GM18951 (cell line): ENCODE measurements around the gene ARSA.
A peak's percentile ranks its signal among the peaks of the same experiment; 100 is the strongest.

Source experiments
- POLR2A ChIP-seq: IDR thresholded peaks from 4 replicates; pipeline ENCODE4 v1.6.1; 2011; ENCODE audit warnings: mild to moderate bottlenecking; ENCODE audit not compliant: insufficient read length, insufficient read depth; ENCODE audit errors: extremely low read depth
- in situ Hi-C: fragments of 300-500 bp; cut with MboI; formaldehyde crosslinking; loops from one replicate; pipeline ENCODE4 v1.12.0; 2022; ENCODE audit warnings: low sequenced_read_pairs, mixed read lengths, inconsistent platforms; ENCODE audit not compliant: unreplicated experiment

ARSA gene

DNA sequence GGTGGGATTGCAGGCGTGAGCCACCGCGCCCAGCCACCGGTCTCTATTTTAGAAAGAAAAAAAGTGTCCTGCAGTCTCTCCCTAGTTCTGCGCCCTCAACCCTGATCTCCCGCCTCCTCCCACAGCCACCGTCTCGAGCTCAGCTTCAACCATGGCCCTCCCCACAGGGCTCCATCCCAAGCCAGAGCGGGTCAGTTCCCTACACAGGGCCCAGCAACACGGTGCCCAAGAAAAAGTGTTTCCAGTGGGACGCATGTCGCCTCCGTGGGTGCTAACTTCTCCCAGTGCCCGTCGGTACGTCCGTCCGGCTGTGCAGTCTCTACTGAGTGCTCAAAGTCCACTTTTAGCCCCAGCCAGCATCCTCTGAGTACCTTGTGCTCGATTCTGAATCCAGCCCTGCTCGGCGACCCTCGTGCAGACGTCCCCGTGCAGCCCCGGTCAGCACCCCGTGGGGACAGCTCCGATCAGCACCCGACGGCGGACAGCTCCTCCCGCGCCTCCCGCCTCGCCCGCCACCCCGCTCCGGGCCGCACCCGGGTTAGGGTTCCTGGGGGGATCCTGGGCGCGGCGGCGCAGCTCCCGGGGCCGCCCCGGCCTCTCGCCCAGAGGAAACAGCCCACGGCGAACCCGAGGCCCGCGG lies 28.0 kb downstream of the ARSA start:
- TF ChIP-seq POLR2A, result no peak

DNA sequence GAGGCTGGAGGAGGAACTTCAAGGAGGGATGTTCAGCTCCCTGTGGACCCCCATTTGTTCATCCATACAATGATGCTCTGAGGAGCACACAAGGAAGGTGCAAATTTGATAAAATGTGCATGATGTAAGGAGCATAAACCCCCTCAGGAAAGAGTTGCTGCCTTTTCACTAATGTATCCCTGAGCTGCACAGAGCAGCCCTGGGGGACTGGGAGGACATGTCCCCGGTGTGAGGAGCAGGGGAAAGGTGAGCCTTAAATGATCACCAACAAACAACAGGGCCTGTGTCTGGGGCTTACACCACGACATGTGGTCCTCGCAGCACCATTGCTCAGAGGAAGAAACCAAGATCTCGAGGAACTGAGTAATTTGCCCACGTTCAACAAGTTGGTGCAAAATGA lies 30.9 kb downstream of the ARSA start:
- in situ Hi-C loops, result no loop called here
- TF ChIP-seq POLR2A, result no peak

More for the DNA sequence above, 28.0 kb downstream of the ARSA start:
- in situ Hi-C loops, result no loop called here

DNA sequence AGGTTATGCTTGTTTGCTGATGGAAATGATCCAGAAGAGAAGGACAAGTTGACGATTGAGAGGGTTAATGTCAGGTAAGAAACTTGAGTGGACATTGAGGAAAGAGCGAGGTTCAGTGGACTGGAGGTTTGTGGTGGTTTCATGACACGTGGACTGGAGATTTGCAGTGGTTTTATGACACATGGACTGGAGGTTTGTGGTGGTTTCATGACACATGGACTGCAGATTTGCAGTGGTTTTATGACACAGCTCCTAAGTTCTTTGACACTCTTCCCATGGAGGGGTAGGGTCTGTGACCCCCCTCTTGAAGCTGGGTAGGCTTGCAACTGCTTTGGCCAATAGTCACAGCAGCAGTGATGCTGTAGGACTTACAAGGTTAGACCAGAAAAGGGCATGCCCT lies 32.8 kb downstream of the ARSA start:
- TF ChIP-seq POLR2A, result no peak

DNA sequence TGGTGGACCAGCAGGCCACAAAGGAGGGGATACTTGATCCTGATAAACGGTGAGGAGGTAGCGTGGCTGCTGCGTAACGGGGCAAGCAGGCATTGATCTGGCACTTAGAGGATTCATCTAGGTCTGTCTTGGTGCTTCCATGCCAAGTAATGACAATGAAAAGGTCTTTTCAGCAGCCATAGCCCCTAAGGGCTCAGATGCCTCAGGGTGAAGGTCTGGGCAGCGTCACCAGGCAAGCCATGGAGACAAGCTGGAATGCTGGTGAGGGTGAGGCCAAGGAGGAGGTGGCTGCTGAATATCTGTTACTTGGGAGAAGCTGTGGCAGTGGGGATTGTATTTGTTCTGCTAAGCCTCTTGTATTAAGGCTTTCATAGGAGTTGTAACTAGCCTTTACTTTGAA lies 40.5 kb downstream of the ARSA start:
- in situ Hi-C loops, result no loop called here
- TF ChIP-seq POLR2A, result no peak

More for the DNA sequence above, 32.8 kb downstream of the ARSA start:
- in situ Hi-C loops, result no loop called here

DNA sequence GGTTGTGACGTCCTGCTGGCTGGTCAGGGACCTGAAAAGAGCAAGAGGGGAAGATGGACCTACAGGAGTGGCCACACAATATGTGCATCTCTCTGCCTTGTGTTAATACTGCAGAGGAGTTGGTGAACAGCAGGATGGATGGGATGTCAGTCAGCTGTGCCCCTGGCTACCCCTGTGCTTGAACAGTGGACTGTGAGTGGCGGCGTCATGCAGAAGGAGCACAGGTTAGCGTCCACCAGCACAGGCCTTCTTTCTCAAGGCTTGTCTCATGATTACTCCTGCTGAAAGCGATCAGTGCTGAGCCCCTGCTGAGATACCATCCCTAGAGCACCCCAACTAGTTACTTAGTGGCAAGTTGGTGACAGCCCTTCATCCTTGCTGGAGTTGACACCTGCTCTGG lies 41.5 kb downstream of the ARSA start:
- TF ChIP-seq POLR2A, result no peak
- in situ Hi-C loops, result no loop called here

DNA sequence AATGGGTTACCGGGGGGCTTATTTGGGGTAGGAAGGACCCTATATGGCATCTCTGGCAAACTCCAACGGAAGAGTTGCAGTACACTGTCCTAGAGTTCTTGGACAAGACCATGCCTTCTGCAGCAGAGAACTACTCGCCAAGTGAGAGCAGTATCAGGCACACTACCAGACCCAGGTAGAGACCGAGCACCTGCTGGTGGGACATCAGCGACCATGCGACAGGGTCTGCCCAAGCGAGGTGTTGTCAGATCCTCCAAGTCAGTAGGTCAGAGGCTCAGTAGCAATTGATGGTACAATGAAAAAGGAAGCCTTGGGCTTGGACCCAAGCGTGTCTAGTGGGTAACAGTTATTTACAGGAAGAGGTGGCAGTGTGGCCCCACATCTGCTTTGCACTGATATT lies 42.2 kb downstream of the ARSA start:
- in situ Hi-C loops, result no loop called here
- TF ChIP-seq POLR2A, result no peak

DNA sequence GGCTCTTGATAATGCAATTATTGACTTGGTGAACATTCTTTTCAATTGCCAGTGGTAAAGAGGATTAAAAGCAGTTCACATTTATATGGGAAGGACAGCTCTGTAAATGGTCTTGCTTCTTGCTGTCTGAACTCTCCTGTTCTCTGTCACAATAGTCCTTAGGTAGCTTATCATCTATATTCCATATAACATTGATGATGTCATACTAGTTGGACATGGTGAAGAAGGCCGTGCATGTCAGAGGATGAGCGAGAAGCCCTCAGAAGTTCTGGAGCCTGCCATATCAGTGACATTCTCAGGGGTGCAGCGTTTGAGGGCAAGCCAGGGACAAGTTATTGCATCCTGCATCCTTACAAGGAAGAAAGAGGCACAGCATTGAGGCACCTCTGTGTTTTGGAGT lies 42.7 kb downstream of the ARSA start:
- in situ Hi-C loops, result no loop called here

DNA sequence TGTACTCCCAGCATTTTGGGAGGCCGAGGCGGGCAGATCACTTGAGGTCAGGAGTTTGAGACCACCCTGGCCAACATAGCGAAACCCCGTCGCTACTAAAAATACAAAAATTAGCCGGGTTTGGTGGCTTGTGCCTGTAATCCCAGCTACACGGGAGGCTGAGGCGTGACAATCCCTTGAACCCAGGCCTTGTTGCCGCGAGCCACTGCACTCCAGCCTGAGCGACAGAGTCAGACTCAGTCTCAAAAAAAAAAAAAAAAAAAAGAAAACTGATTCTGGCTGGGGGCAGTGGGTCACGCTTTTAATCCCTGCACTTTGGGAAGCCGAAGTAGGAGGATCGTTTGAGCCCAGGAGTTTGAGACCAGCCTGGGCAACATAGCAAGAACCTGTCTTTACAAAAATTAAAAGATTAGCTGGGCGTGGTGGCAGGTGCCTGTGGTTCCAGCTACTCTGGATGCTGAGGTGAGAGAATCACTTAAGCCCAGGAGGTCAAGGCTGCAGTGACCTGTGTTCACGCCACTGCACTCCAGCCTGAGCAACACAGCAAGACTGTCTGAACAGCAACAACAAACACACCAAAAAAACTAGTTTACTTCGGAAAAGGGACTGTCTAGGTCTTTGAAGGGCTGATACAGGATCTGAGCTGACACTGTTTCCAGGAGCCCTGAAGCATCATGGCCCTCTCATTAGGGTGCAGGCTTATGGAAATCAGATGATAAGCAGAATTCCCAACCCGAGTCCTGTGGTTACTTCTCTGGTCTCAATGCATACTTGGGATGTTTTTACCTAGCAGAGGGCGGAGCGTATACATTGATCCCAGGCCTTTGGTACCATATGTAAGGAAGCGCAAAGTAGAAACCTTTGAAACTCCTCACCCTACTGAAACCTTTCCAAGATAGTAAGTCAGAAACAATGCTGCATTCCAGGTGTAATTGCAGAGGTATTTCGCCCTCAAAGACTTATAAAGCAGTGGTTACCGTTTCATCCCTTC lies 43.6 kb downstream of the ARSA start:
- in situ Hi-C loops, result no loop called here
- TF ChIP-seq POLR2A, result no peak

More for the DNA sequence above, 42.7 kb downstream of the ARSA start:
- no peak for TF ChIP-seq POLR2A

DNA sequence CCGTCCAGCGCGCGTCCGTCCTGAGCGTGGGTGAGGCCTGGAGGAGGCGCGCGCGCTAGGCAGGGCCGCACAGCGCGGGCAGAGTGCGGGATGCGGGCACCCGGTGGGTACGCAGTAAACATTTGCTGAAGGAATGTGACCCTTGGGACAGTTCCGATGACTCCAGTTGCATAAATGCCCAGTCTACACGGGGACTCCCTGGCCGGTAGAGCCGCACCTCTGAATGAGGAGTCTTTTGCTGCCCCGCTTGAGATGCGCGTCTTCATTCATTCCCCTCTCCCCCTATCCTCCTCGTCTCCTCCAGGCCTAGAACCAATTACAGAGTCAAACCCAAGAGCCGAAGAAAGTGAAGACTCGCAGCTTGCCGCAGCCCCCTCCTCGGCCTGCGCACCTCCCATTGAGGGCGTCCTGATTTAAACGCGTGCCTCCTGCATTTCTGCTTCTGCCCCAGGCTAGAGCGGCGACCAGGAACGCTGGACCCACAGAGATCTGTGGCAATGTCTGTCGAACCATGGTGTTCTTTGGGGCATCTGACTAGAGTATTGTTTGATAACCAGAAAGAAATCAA lies 44.6 kb downstream of the ARSA start:
- in situ Hi-C loops, result no loop called here
- no peak for TF ChIP-seq POLR2A

DNA sequence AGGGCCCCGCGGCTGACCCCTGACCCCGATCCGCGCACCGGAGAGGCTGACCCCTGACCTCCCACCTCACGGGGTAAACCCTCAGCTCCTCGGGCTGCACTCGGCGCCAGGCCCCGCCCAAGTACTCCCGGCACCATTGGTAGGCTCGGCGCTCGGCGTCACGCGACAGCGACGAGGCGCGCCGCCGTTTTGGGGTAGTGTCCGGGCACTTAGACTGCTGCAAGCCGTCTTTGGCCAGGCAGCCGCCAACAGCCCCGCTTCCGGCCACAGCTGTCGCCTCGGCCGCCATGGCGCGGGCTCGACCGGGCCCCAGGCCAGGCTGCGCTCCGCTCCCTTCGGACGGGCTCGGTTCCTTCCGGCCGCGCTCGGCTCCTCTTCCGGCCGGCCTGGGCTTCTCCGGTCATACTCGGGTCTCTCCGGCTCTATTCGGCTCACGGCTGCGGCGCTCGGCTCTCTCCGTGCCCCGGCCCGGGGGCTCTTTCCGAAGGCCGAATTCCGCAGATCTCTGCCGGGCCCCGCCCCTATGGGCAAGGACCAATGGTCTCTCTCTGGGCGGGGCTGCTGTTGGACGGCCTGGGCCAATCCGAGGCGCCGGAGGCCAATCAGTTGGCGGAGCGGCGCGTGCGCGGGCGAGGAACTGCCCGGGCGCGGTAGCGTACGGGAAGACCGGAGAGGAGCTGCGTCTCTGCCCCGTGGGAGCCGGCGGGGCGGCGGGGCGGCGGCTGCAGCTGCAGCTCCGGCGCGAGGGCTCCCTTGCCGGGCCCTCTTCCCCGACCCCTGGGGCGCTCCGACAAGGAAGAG lies 45.3 kb downstream of the ARSA start, which contains the start of gene CHKB:
Gene CHKB, minus strand, starts transcription at position 357 of the 801 bp plus-strand sequence. Its CDS starts 68 bp downstream, at position 289.
- in situ Hi-C loops, result no loop called here
- TF ChIP-seq POLR2A, result peak; percentile 92

DNA sequence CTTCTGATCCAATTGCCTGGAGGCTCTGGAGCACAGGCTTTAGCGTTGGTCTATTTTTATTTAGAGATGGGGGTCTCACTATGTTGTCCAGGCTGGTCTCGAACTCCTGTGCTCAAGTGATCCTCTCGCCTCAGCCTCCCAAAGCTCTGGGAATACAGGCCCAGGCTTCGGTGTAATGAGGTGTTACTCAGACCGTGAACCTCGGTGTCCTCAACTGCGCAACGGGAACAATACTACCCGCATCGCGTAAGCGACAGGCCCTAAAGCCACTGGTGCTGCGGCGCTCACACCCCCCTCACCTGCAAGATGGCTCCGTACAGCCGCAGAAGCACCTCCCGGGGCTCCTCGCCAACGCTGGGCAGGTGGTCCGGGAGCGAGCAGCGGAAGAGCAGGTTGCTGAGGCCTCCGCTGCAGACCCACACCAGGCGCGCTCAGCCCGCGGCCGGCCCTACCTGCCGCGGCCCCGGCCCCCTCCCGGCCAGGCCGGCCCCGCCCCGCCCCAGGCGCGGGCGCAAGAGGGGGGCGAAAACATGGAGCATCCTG lies 45.9 kb downstream of the ARSA start:
- in situ Hi-C loops, result no loop called here
- TF ChIP-seq POLR2A, result no peak
